GM21381 (cell line): ENCODE measurements around the gene ZNF232.
"Not testable (repeated sequence)": the region's sequence is repeated elsewhere in the genome, so short reads cannot be mapped to it uniquely, and the experiment has no call there.

Source experiments
- ATAC-seq: cut with Tn5 transposase; IDR thresholded peaks from one replicate; pipeline ENCODE4 v1.9.1; 2021; ENCODE audit warnings: mild to moderate bottlenecking, moderate library complexity; ENCODE audit not compliant: unreplicated experiment

Gene ZNF232

GRCh38 chr17:5099271-5099670 lies 12.4 kb downstream of the ZNF232 start:
- ATAC-seq, result no peak

- no peak for ATAC-seq
Measured at GRCh38 chr17:5097101-5097834, 14.4 kb downstream of the ZNF232 start.

- ATAC-seq, result no peak
Measured at GRCh38 chr17:5096731-5097100, 15.0 kb downstream of the ZNF232 start.

GRCh38 chr17:5092218-5093010 lies 19.3 kb downstream of the ZNF232 start:
- ATAC-seq, result no peak

- no peak for ATAC-seq
Measured at GRCh38 chr17:5080591-5080990, 31.1 kb downstream of the ZNF232 start.

GRCh38 chr17:5078106-5079028 lies 33.3 kb downstream of the ZNF232 start, which contains the start of gene ZFP3:
Gene ZFP3, plus strand, starts transcription at chr17:5078467. Its CDS starts 13,038 bp downstream, at chr17:5091505.
- ATAC-seq, result peak; percentile 83

GRCh38 chr17:5077781-5078105 lies 33.9 kb downstream of the ZNF232 start:
- no peak for ATAC-seq

- ATAC-seq, result not testable (repeated sequence)
Measured at GRCh38 chr17:5077275-5077674, 34.4 kb downstream of the ZNF232 start.

- ATAC-seq, result not testable (repeated sequence)
Measured at GRCh38 chr17:5075472-5075871, 36.2 kb downstream of the ZNF232 start.

GRCh38 chr17:5069724-5070123 lies 42.0 kb downstream of the ZNF232 start:
- ATAC-seq, result no peak

GRCh38 chr17:5068236-5068635 lies 43.4 kb downstream of the ZNF232 start:
- no peak for ATAC-seq

GRCh38 chr17:5065227-5065744 lies 46.4 kb downstream of the ZNF232 start:
- no peak for ATAC-seq
